ENCODE measurements around the gene ZBTB43. TPM values are rescaled to one million over a fixed set of nuclear protein-coding genes. Genes with fewer than 3 reads are reported as not detected.
"Not testable (repeated sequence)": the region's sequence is repeated elsewhere in the genome, so short reads cannot be mapped to it uniquely, and the experiment has no call there.

ZBTB43 gene
- polyA plus RNA-seq, 1 donor from 2014 or later = 13.7 TPM

- Mint-ChIP-seq H3K4me3 (peak overlapping the region; percentile 92 to 99 (median 96)), H3K36me3 (no peaks in the 10 kb centered on the region), H3K27me3 (no peaks in the 10 kb centered on the region), H3K27ac (peak overlapping the region; percentile 91 to 99 (median 91)), H3K4me1 (peaks cover 24 to 32% (median 29%) of the 10 kb centered on the region in 3 donors), H3K9me3 (peaks cover 0 to 2% (median 0%) of the 10 kb centered on the region in 3 donors)
Observed at GRCh38 chr9:126804198-126804695, 593 bp upstream of the ZBTB43 start.

GRCh38 chr9:126805554-126806262, 868 bp downstream of the ZBTB43 start:
- H3K27me3 Mint-ChIP-seq = no peaks in the 10 kb centered on the region
- peaks cover 24 to 34% (median 29%) of the 10 kb centered on the region in 3 donors for H3K4me1 Mint-ChIP-seq

DNA sequence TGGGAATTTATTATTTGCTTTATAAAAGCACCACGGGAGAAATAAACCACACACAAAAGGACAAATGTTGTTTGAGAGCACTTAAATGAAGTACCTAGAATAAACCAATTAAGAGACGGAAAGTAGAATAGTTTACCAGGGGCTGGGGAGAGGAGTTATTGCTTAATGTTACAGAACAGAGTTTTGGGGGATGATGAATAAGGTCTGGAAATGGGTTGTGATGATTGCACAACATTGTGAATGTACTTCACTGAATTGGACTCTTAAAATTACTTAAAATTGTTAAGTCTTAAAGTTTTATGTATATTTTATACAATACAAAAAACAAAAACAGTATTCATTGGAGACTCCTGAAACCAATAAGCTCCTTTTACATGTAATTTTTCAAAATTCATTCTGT, 1.5 kb downstream of the ZBTB43 start:
- peak overlapping the region; percentile 91 to 99 (median 91) for H3K27ac Mint-ChIP-seq
- H3K9me3 Mint-ChIP-seq = peaks cover 0 to 2% (median 0%) of the 10 kb centered on the region in 3 donors
- peaks cover 27 to 36% (median 29%) of the 10 kb centered on the region in 3 donors for H3K4me1 Mint-ChIP-seq
- H3K4me3 Mint-ChIP-seq = peak overlapping the region; percentile 26 to 99 (median 94)
- no peaks in the 10 kb centered on the region for H3K27me3 Mint-ChIP-seq
- no peaks in the 10 kb centered on the region for H3K36me3 Mint-ChIP-seq

More at GRCh38 chr9:126805554-126806262, 868 bp downstream of the ZBTB43 start:
- Mint-ChIP-seq H3K36me3 (no peaks in the 10 kb centered on the region), H3K4me3 (peak overlapping the region; percentile 92 to 99 (median 96)), H3K9me3 (peaks cover 0 to 2% (median 0%) of the 10 kb centered on the region in 3 donors), H3K27ac (peak overlapping the region; percentile 91 to 99 (median 91))

DNA sequence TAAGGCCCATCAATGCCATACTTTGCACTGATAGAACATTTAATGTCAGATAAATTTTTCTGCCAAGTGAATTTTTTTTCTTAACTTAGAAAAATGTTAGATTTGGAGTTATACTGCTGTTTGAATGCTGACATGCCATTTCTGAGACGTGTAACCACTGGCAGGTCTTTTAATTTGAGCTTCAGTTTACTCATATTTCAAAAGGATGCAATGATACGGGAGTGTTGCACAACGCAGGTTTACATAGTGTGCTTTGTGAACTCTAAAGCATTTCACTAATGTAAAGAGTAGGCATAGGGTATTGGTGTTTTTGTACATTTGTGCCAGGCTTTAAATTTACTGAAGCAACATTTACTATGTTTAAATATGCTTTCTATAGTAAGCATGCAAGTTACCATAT, 4.2 kb downstream of the ZBTB43 start:
- H3K4me1 Mint-ChIP-seq = peaks cover 32 to 42% (median 40%) of the 10 kb centered on the region in 3 donors
- no peak overlapping the region for H3K4me3 Mint-ChIP-seq
- no peak overlapping the region for H3K27ac Mint-ChIP-seq
- H3K36me3 Mint-ChIP-seq = peaks cover 10% of the 10 kb centered on the region
- peaks cover 0 to 2% (median 0%) of the 10 kb centered on the region in 3 donors for H3K9me3 Mint-ChIP-seq
- H3K27me3 Mint-ChIP-seq = no peaks in the 10 kb centered on the region

DNA sequence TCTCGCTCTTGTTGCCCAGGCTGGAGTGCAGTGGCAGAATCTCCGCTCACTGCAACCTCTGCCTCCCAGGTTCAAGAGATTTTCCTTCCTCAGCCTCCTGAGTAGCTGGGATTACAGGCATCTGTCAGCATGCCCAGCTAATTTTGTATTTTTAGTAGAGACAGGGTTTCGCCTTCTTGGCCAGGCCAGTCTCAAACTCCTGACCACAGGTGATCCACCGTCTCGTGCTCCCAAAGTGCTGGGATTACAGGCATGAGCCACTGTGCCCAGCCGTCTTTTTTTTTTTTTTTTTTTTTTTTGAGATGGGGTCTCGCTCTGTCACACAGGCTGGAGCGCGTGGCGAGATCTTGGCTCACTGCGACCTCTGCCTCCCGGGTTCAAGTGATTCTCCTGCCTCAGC, 5.4 kb downstream of the ZBTB43 start:
- H3K36me3 Mint-ChIP-seq = peaks cover 16% of the 10 kb centered on the region
- H3K27ac Mint-ChIP-seq, H3K27me3 Mint-ChIP-seq, H3K9me3 Mint-ChIP-seq: not testable (repeated sequence)
- H3K4me3 Mint-ChIP-seq = peak overlapping the region in 1 of 4 donors; percentile 49
- H3K4me1 Mint-ChIP-seq = peaks cover 26 to 38% (median 34%) of the 10 kb centered on the region in 3 donors

- Mint-ChIP-seq H3K27me3 (no peaks in the 10 kb centered on the region), H3K27ac (no peak overlapping the region), H3K4me3 (no peak overlapping the region), H3K4me1 (peaks cover 16 to 20% (median 17%) of the 10 kb centered on the region in 3 donors), H3K9me3 (peaks cover 0 to 11% (median 9%) of the 10 kb centered on the region in 3 donors), H3K36me3 (peaks cover 31% of the 10 kb centered on the region)
Observed at GRCh38 chr9:126813072-126813471, 8.2 kb downstream of the ZBTB43 start.

GRCh38 chr9:126814091-126814490, 9.3 kb downstream of the ZBTB43 start:
- H3K27me3 Mint-ChIP-seq = no peaks in the 10 kb centered on the region
- no peak overlapping the region for H3K27ac Mint-ChIP-seq
- H3K4me3 Mint-ChIP-seq = no peak overlapping the region
- peaks cover 40% of the 10 kb centered on the region for H3K36me3 Mint-ChIP-seq
- peaks cover 2 to 18% (median 15%) of the 10 kb centered on the region in 3 donors for H3K9me3 Mint-ChIP-seq
- peaks cover 15 to 19% (median 18%) of the 10 kb centered on the region in 3 donors for H3K4me1 Mint-ChIP-seq

- peaks cover 8 to 23% (median 15%) of the 10 kb centered on the region in 3 donors for H3K9me3 Mint-ChIP-seq
Observed at GRCh38 chr9:126817615-126818014, 12.8 kb downstream of the ZBTB43 start.

DNA sequence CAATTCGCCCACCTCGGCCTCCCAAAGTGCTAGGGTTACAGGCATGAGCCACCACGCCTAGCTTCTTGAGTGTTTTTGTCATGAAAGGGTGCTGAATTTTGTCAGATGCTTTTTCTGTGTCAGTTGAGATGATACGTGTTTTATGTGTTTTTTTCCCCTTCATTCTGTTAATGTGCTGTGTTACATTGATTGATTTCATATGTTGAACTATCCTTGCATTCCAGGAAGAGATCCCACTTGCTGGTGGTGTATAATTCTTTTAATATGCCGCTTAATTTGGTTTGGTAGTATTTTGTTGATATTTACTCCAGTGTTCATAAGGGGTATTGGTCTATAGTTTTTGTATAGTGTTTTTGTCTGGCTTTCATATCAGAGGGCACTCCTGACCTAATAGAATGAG, 13.6 kb downstream of the ZBTB43 start:
- Mint-ChIP-seq H3K4me1 (peaks cover 12 to 17% (median 15%) of the 10 kb centered on the region in 3 donors), H3K9me3 (peaks cover 8 to 23% (median 15%) of the 10 kb centered on the region in 3 donors), H3K27me3 (no peaks in the 10 kb centered on the region), H3K36me3 (peaks cover 40% of the 10 kb centered on the region), H3K27ac (no peak overlapping the region), H3K4me3 (no peak overlapping the region)

More at GRCh38 chr9:126817615-126818014, 12.8 kb downstream of the ZBTB43 start:
- H3K27me3 Mint-ChIP-seq, H3K4me3 Mint-ChIP-seq, H3K27ac Mint-ChIP-seq: not testable (repeated sequence)
- Mint-ChIP-seq H3K36me3 (peaks cover 44% of the 10 kb centered on the region), H3K4me1 (peaks cover 12 to 16% (median 12%) of the 10 kb centered on the region in 3 donors)

GRCh38 chr9:126819482-126819881, 14.6 kb downstream of the ZBTB43 start:
- Mint-ChIP-seq H3K9me3 (peaks cover 8 to 23% (median 15%) of the 10 kb centered on the region in 3 donors), H3K36me3 (peaks cover 37% of the 10 kb centered on the region), H3K27ac (no peak overlapping the region), H3K4me1 (peaks cover 14 to 18% (median 17%) of the 10 kb centered on the region in 3 donors), H3K4me3 (no peak overlapping the region), H3K27me3 (no peaks in the 10 kb centered on the region)

DNA sequence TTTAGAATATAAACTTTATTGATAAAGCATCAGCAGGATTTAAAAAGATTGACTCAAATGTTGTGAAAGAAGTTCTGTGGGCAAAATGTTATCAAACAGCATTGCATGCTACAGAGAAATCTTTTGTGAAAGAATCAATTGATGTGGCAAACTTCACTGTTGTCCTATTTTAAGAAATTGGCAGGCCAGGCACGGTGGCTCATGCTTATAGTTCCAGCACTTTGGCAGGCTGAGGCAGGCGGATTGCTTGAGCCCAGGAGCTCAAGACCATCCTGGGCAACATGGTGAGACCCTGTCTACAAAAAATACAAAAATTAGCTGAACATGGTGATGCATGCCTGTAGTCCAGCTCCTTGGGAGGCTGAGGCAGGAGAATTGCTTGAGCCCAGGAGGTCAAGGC, 17.4 kb downstream of the ZBTB43 start:
- H3K4me3 Mint-ChIP-seq = no peak overlapping the region
- no peaks in the 10 kb centered on the region for H3K27me3 Mint-ChIP-seq
- no peak overlapping the region for H3K27ac Mint-ChIP-seq
- H3K4me1 Mint-ChIP-seq = peaks cover 16 to 21% (median 17%) of the 10 kb centered on the region in 3 donors
- peaks cover 27% of the 10 kb centered on the region for H3K36me3 Mint-ChIP-seq
- H3K9me3 Mint-ChIP-seq = peaks cover 6 to 14% (median 8%) of the 10 kb centered on the region in 3 donors

DNA sequence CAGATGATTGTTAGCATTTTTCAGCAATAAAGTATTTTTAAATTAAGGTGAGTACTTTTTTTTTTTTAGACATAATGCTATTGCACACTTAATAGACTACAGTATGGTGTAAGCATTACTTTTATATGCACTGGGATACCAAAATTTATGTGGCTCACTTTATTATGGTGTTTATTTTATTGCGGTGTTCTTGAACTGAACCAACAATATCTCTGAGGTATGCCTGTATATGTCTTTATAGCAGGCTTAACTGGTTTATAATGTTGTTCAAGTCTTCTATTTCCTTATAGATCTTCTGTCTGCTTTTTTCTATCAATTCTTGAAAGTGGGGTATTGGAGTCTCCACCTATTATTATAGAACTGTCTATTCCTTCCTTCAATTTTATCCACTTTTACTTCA, 18.0 kb downstream of the ZBTB43 start:
- Mint-ChIP-seq H3K36me3 (peaks cover 27% of the 10 kb centered on the region), H3K4me1 (peaks cover 16 to 21% (median 17%) of the 10 kb centered on the region in 3 donors), H3K27me3 (no peaks in the 10 kb centered on the region), H3K9me3 (peaks cover 6 to 11% (median 8%) of the 10 kb centered on the region in 3 donors), H3K4me3 (no peak overlapping the region), H3K27ac (no peak overlapping the region)

DNA sequence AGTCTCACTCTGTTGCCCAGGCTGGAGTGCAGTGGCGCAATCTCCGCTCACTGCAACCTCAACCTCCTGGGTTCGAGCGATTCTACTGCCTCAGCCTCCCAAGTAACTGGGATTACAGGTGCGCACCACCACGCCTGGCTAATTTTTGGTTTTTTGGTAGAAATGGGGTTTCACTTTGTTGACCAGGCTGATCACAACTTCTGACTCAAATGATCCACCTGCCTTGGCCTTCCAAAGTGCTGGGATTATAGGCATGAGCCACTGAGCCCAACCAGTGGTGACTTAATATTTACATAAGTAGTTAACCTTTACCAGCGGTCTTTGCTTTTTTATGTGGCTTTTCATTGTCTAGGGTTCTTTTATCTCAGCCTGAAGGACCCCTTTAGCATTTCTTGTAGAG, 19.2 kb downstream of the ZBTB43 start:
- peak overlapping the region in 1 of 4 donors; percentile 1 for H3K4me3 Mint-ChIP-seq
- peaks cover 13 to 17% (median 16%) of the 10 kb centered on the region in 3 donors for H3K4me1 Mint-ChIP-seq
- H3K27ac Mint-ChIP-seq, H3K27me3 Mint-ChIP-seq, H3K9me3 Mint-ChIP-seq: not testable (repeated sequence)
- H3K36me3 Mint-ChIP-seq = peaks cover 17% of the 10 kb centered on the region

DNA sequence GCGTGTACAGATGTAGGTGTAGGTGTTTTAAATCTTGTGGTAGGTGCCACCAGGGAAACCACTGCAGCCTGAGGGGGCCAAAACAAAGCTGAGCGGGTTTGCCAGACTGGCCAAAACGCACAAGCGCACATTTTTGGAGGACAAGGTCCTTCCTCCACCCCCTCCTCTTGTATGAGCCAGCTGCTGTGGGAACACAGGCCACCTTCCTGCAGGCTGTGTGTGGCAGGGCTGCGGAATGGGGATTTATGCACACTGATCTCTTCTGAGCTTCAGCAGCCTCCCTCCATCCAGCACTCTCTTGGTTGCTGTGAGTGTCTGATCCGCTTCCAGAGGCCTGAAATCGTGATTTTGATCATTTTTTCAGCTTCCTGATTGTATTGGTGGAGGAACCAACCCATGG, 22.4 kb downstream of the ZBTB43 start:
- Mint-ChIP-seq H3K9me3 (no peaks in the 10 kb centered on the region), H3K36me3 (peaks cover 11% of the 10 kb centered on the region), H3K4me1 (peaks cover 11 to 17% (median 15%) of the 10 kb centered on the region in 3 donors), H3K4me3 (no peak overlapping the region), H3K27ac (peak overlapping the region in 1 of 3 donors; percentile 71), H3K27me3 (no peaks in the 10 kb centered on the region)

GRCh38 chr9:126829035-126829434, 24.2 kb downstream of the ZBTB43 start:
- H3K4me1 Mint-ChIP-seq = peaks cover 16 to 20% (median 18%) of the 10 kb centered on the region in 3 donors
- H3K27ac Mint-ChIP-seq = no peak overlapping the region

More at GRCh38 chr9:126829035-126829434, 24.2 kb downstream of the ZBTB43 start:
- H3K36me3 Mint-ChIP-seq = peaks cover 19% of the 10 kb centered on the region
- H3K27me3 Mint-ChIP-seq = no peaks in the 10 kb centered on the region
- H3K9me3 Mint-ChIP-seq = no peaks in the 10 kb centered on the region
- H3K4me3 Mint-ChIP-seq = no peak overlapping the region

All from IgD-negative memory B cell (primary cell).